Smooth muscle cell (in vitro differentiated cells): ENCODE results near the gene MED13. TPM values are rescaled to one million over a fixed set of nuclear protein-coding genes. Genes with fewer than 3 reads are reported as not detected.

Experiments
- DNase-seq: peaks from one replicate; lab custom pipeline; 2025; ENCODE audit not compliant: unreplicated experiment; lab: John Stamatoyannopoulos, UW
- H2AFZ ChIP-seq: fragments of 200-600 bp; sonication (generic); 2 replicates; pipeline ENCODE4 v1.6.0; 2016; ENCODE audit warnings: antibody characterized with exemption, low read depth, mild to moderate bottlenecking
- H3F3A ChIP-seq: fragments of 200-600 bp; sonication (generic); 2 replicates; pipeline ENCODE4 v1.6.0; 2017; ENCODE audit warnings: antibody characterized with exemption, low read depth
- H3K27ac ChIP-seq: fragments of 200-600 bp; sonication (generic); 2 replicates; pipeline ENCODE4 v1.5.1; 2016; ENCODE audit warnings: low read depth, mild to moderate bottlenecking
- H3K27me3 ChIP-seq: fragments of 200-600 bp; sonication (generic); 2 replicates; pipeline ENCODE4 v1.6.1; 2016; ENCODE audit warnings: low read depth, mild to moderate bottlenecking
- H3K36me3 ChIP-seq: fragments of 200-600 bp; sonication (generic); 2 replicates; pipeline ENCODE4 v1.5.1; 2016; ENCODE audit warnings: low read depth
- H3K4me1 ChIP-seq: fragments of 200-600 bp; sonication (generic); 2 replicates; pipeline ENCODE4 v1.5.1; 2016; ENCODE audit warnings: low read depth
- H3K4me2 ChIP-seq: fragments of 200-600 bp; sonication (generic); 2 replicates; pipeline ENCODE4 v1.6.0; 2016; ENCODE audit warnings: mild to moderate bottlenecking
- H3K4me3 ChIP-seq: fragments of 200-600 bp; sonication (generic); 2 replicates; pipeline ENCODE4 v1.5.1; 2016; ENCODE audit warnings: mild to moderate bottlenecking
- H3K79me2 ChIP-seq: fragments of 200-600 bp; sonication (generic); 2 replicates; pipeline ENCODE4 v1.6.0; 2016; ENCODE audit warnings: low read depth, mild to moderate bottlenecking
- H3K9ac ChIP-seq: fragments of 200-600 bp; sonication (generic); 2 replicates; pipeline ENCODE4 v1.6.0; 2016; ENCODE audit warnings: low read depth
- H3K9me3 ChIP-seq: fragments of 200-600 bp; sonication (generic); replicated peaks from 2 replicates; pipeline ENCODE4 v1.5.1; 2016; ENCODE audit warnings: low read depth
- H4K20me1 ChIP-seq: fragments of 200-600 bp; sonication (generic); 2 replicates; pipeline ENCODE4 v1.6.0; 2016; ENCODE audit warnings: low read depth
- CTCF ChIP-seq: fragments of 200-600 bp; sonication (generic); IDR thresholded peaks from 2 replicates; pipeline ENCODE4 v1.5.1; 2017; ENCODE audit warnings: borderline replicate concordance, mild to moderate bottlenecking, antibody characterized with exemption; ENCODE audit not compliant: insufficient read depth, poor library complexity, severe bottlenecking
- WGBS: methylation state at CpG from one replicate; pipeline ENCODE4 v1.1.7; 2016; ENCODE audit warnings: low lambda C conversion rate; 5-methylcytosine and 5-hydroxymethylcytosine counted together
- polyA plus RNA-seq: library from polyadenylated mRNA; unstranded; fragments of >200 nt; fragmentation: Nextera tagmentation; extraction: Ambion mirVana; gene quantifications from 2 replicates; pipeline ENCODE4 v1.2.1, GENCODE V29; 2016
- total RNA-seq: library from RNA; depleted of rRNA; stranded (reverse); fragments of >200 nt; gene quantifications from 2 replicates; pipeline ENCODE4 v1.2.3, GENCODE V29; 2014

The MED13 gene
- total and polyA plus RNA-seq, 2 experiments from 2014 or later, result 3.2 to 50.0 TPM

- no peak overlapping the region for H3K9ac ChIP-seq
- no peaks in the 10 kb centered on the region for H3K9me3 ChIP-seq
- H3K36me3 ChIP-seq, result no peaks in the 10 kb centered on the region
- no peak overlapping the region for H2AFZ ChIP-seq
- no peaks in the 10 kb centered on the region for H3K4me1 ChIP-seq
- no peak for DNase-seq
- H4K20me1 ChIP-seq, result no peaks in the 10 kb centered on the region
- H3K4me2 ChIP-seq, result no peak overlapping the region
- no peaks in the 10 kb centered on the region for H3K79me2 ChIP-seq
- no peak for TF ChIP-seq CTCF
- H3K4me3 ChIP-seq, result no peak overlapping the region
- WGBS, result 76% methylated on average over 2 of the region's 2 CpGs
- no peaks in the 10 kb centered on the region for H3K27me3 ChIP-seq
- no peak overlapping the region for H3K27ac ChIP-seq
- H3F3A ChIP-seq, result no peaks in the 10 kb centered on the region
These were observed 34.5 kb upstream of the MED13 start for GRCh38 chr17:62099532-62099931.

- no peaks in the 10 kb centered on the region for H3K9me3 ChIP-seq
- 93% methylated on average over 4 of the region's 4 CpGs for WGBS
- H3K4me3 ChIP-seq, result no peak overlapping the region
- H3K27me3 ChIP-seq, result no peaks in the 10 kb centered on the region
- no peak overlapping the region for H3K9ac ChIP-seq
- no peaks in the 10 kb centered on the region for H3F3A ChIP-seq
- H3K4me2 ChIP-seq, result no peak overlapping the region
- no peak for DNase-seq
- H3K4me1 ChIP-seq, result no peaks in the 10 kb centered on the region
- TF ChIP-seq CTCF, result no peak
- H3K79me2 ChIP-seq, result no peaks in the 10 kb centered on the region
- H2AFZ ChIP-seq, result no peak overlapping the region
- no peaks in the 10 kb centered on the region for H3K36me3 ChIP-seq
- no peak overlapping the region for H3K27ac ChIP-seq
- H4K20me1 ChIP-seq, result no peaks in the 10 kb centered on the region
These were observed 33.6 kb upstream of the MED13 start for GRCh38 chr17:62098623-62099231.

GRCh38 chr17:62096401-62096670, 31.3 kb upstream of the MED13 start:
- H2AFZ ChIP-seq, result no peak overlapping the region
- H3F3A ChIP-seq, result no peaks in the 10 kb centered on the region
- no peak overlapping the region for H3K9ac ChIP-seq
- no peak overlapping the region for H3K4me2 ChIP-seq
- H3K4me3 ChIP-seq, result no peak overlapping the region
- H3K27me3 ChIP-seq, result no peaks in the 10 kb centered on the region
- no peaks in the 10 kb centered on the region for H3K4me1 ChIP-seq
- peak overlapping the region; percentile 15 for H3K27ac ChIP-seq
- no peaks in the 10 kb centered on the region for H3K36me3 ChIP-seq
- no peak for DNase-seq
- no peak for TF ChIP-seq CTCF
- no peaks in the 10 kb centered on the region for H4K20me1 ChIP-seq
- WGBS, result 88% methylated on average over 3 of the region's 3 CpGs
- H3K79me2 ChIP-seq, result no peaks in the 10 kb centered on the region
- H3K9me3 ChIP-seq, result no peaks in the 10 kb centered on the region

- Histone ChIP-seq H4K20me1 (no peaks in the 10 kb centered on the region), H3K4me2 (no peak overlapping the region), H3K27me3 (no peaks in the 10 kb centered on the region), H3F3A (no peaks in the 10 kb centered on the region), H3K36me3 (no peaks in the 10 kb centered on the region), H3K4me3 (no peak overlapping the region), H3K9me3 (no peaks in the 10 kb centered on the region), H2AFZ (no peak overlapping the region), H3K27ac (peak overlapping the region; percentile 89), H3K79me2 (no peaks in the 10 kb centered on the region), H3K4me1 (no peaks in the 10 kb centered on the region), H3K9ac (peak overlapping the region; percentile 15)
- no peak for TF ChIP-seq CTCF
- no peak for DNase-seq
- 88% methylated on average over 2 of the region's 2 CpGs for WGBS
These were observed 29.1 kb upstream of the MED13 start for GRCh38 chr17:62094175-62094574.
